GM10248 (cell line): ENCODE data around the gene CD300LB.
"Not testable (repeated sequence)": the region's sequence is repeated elsewhere in the genome, so short reads cannot be mapped to it uniquely, and the experiment has no call there.

Source experiments
- CTCF ChIA-PET: fragments of 300-600 bp; sonication (Branson Sonifier 250); formaldehyde crosslinking; extraction: SDS; loops from one replicate; lab custom pipeline; 2021; ENCODE audit warnings: antibody characterized with exemption; lab: Yijun Ruan, JAX
- POLR2A ChIA-PET: fragments of 350-650 bp; sonication (Branson Sonifier 250); formaldehyde crosslinking; extraction: SDS; loops from one replicate; lab custom pipeline; 2020; ENCODE audit warnings: antibody characterized with exemption; lab: Yijun Ruan, JAX
- DNase-seq: peaks from one replicate; pipeline ENCODE4 v3.0.0; 2012; ENCODE audit errors: extremely low spot score
- CTCF ChIP-seq: IDR thresholded peaks from 2 replicates; pipeline ENCODE4 v1.5.1; 2012; ENCODE audit warnings: mild to moderate bottlenecking, low read depth; ENCODE audit errors: extremely low read depth, missing control alignments, control extremely low read depth

Gene CD300LB

GRCh38 chr17:74493331-74493833 is 37.9 kb downstream of the CD300LB start:
- TF ChIP-seq CTCF = peak; percentile 92
- POLR2A ChIA-PET = no interaction called here
- CTCF ChIA-PET = interaction anchor here (1.3 to 5.6 kb wide), 11 partner anchors 9 to 126 kb away, joined by 3 to 42 read pairs (median 5); partner anchors contain the start of gene GPR142
- peak; percentile 76 for DNase-seq

DNA sequence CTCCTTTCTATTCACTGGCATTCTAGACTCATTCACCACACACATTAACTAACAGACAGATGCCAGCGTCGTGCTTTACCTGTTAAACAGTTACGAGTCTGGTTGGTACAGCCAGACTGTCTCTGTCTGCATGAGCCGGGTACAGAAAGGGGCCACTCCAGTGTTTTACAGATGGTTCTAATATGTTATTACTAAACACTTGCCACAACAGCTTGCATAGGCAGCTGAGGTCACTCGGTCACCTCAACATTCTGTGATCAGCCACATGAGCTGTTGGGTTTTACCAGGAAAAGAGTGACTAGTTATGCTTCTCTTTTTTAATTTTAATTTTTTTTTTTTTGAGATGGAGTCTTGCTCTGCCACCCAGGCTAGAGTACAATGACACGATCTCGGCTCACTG is 39.6 kb downstream of the CD300LB start:
- TF ChIP-seq CTCF = no peak
- ChIA-PET POLR2A (no interaction called here), CTCF (interaction anchor here (0.7 to 3.4 kb wide), 11 partner anchors 9 to 127 kb away, joined by 3 to 19 read pairs (median 3); partner anchors contain the start of gene GPR142)
- no peak for DNase-seq

- DNase-seq = peak; percentile 1
- POLR2A ChIA-PET = no interaction called here
Measured at GRCh38 chr17:74490716-74491115, 40.6 kb downstream of the CD300LB start.

DNA sequence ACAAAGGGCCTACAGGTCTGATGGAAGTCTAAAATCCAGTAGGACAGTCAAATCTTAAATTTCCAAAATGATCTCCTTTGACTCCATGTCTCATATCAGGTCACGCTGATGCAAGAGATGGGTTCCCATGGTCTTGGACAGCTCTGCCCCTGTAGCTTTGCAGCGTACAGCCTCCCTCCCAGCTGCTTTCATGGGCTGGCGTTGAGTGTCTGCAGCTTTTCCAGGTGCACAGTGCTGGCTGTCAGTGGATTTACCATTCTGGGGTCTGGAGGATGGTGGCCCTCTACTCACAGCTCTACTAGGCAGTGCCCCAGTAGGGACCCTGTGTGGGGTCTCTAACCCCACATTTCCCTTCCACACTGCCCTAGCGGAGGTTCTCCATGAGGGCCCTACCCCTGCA is 43.0 kb downstream of the CD300LB start:
- POLR2A ChIA-PET, DNase-seq: not testable (repeated sequence)
- CTCF ChIA-PET = interaction anchor here (0.8 to 2.6 kb wide), 7 partner anchors 25 to 169 kb away, joined by 3 to 11 read pairs (median 3); partner anchors contain the start of gene GPR142

More at GRCh38 chr17:74490716-74491115, 40.6 kb downstream of the CD300LB start:
- TF ChIP-seq CTCF = no peak
- CTCF ChIA-PET = interaction anchor here (0.9 to 3.4 kb wide), 5 partner anchors 11 to 123 kb away, joined by 3 to 19 read pairs (median 4); partner anchors contain the start of gene GPR142

DNA sequence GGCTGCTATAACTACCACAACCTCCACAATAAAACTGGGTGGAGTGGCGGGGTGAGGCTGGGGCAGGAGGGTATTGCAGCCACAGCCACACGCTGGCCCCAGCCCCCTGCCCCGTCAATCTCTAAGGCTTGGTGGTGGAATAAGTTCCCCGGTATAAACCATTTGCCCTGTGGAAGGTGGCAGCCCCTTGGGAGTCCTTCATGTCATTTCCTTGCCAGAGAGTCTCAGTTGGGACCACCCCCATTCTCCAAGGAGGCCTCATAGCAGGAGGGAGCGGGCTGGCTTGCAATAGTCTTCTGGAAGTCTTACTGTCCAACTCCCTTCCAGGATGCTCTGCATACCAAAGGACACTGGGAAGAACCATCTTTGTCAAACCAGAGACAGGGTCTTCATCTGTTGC is 45.4 kb downstream of the CD300LB start:
- ChIA-PET POLR2A (interaction anchor here (1.3 kb wide), 1 partner anchor 11 kb away, joined by 3 read pairs; no protein-coding TSS in a partner anchor), CTCF (interaction anchor here (1.3 kb wide), 1 partner anchor 9 kb away, joined by 3 read pairs; no protein-coding TSS in a partner anchor)
- no peak for TF ChIP-seq CTCF
- DNase-seq = peak; percentile 1

DNA sequence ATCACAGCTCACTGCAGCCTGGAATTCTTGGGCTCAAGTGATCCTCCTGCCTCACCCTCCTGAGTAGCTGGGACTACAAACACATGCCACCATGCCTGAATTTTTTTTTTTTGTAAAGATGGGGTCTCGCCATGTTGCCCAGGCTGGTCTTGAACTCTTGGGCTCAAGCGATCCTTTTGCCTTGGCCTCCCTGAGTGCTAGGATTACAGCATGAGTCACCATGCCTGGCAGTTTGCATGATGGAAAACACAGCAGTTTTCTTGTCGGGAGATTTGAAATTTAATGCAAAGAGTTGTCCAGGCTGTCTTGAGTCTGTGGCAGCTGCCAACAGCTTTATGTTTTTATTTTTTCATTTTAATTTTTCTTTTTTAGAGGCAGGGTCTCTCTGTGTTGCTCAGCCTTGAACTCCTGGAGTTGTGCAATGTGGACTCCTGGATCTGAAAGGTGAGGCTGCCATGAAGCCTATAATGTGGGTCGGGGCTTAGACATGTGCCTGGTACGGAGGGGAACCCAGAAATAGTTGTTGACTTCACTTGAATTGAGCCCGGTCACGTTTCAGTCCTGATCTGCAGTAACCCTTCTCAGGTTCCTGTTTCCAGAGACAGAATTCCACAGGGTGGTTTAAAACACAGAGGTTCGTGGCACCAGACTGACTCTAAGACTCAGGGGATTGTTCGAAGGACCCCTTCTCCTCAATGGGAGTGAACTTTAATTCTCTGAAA is 46.1 kb downstream of the CD300LB start:
- CTCF ChIA-PET = interaction anchor here (0.9 to 1.8 kb wide), 4 partner anchors 9 to 106 kb away, joined by 4 to 10 read pairs (median 8); no protein-coding TSS in a partner anchor
- POLR2A ChIA-PET = interaction anchor here (0.6 to 1.3 kb wide), 3 partner anchors 10 to 429 kb away, joined by 3 read pairs; no protein-coding TSS in a partner anchor
- TF ChIP-seq CTCF = no peak
- DNase-seq = peak; percentile 5
